ENCODE results near the gene MAP4K3.

DNA sequence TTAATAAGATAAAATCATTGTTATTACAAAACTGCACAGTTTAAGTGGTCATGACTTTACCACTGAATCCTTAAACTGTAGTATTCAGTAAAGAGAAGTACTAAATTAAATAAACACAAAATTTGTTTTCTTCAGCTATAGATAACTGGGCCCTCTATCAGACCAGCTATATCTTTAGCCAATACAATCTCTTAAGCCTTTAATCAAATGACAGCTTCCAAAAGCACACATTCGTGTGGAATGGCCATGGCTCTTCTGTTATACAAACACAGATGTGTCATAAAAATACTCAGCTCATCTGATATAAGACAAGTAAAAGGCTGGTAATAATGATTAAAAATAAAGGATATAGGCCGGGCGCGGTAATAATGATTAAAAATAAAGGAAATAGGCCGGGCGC lies 135.7 kb downstream of the MAP4K3 start:
- TF ChIP-seq, protein P1, sequence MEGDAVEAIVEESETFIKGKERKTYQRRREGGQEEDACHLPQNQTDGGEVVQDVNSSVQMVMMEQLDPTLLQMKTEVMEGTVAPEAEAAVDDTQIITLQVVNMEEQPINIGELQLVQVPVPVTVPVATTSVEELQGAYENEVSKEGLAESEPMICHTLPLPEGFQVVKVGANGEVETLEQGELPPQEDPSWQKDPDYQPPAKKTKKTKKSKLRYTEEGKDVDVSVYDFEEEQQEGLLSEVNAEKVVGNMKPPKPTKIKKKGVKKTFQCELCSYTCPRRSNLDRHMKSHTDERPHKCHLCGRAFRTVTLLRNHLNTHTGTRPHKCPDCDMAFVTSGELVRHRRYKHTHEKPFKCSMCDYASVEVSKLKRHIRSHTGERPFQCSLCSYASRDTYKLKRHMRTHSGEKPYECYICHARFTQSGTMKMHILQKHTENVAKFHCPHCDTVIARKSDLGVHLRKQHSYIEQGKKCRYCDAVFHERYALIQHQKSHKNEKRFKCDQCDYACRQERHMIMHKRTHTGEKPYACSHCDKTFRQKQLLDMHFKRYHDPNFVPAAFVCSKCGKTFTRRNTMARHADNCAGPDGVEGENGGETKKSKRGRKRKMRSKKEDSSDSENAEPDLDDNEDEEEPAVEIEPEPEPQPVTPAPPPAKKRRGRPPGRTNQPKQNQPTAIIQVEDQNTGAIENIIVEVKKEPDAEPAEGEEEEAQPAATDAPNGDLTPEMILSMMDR (conservative IDR thresholded peaks at IDR 0.05; ENCODE audit: low read depth, low read length) = no peak
- TF ChIP-seq POLR2A (IDR thresholded peaks at IDR 0.05; ENCODE audit: low read depth, low read length) (no peak), FOS (IDR thresholded peaks at IDR 0.05; ENCODE audit: low read depth, low read length) (no peak), MAFK (IDR thresholded peaks at IDR 0.05; ENCODE audit: low read depth, low read length) (no peak), RCOR1 (IDR thresholded peaks at IDR 0.05; ENCODE audit: insufficient replicate concordance, low read length) (no peak), MAZ (IDR thresholded peaks at IDR 0.05; ENCODE audit: borderline replicate concordance, low read depth, low read length) (no peak), RFX5 (IDR thresholded peaks at IDR 0.05; ENCODE audit: low read depth, low read length) (no peak), RAD21 (IDR thresholded peaks at IDR 0.05; ENCODE audit: low read length) (no peak), MXI1 (IDR thresholded peaks at IDR 0.05; ENCODE audit: borderline replicate concordance, low read depth, low read length) (no peak), CEBPB (IDR thresholded peaks at IDR 0.05; ENCODE audit: low read depth, low read length) (no peak), USF2 (IDR thresholded peaks at IDR 0.05; ENCODE audit: low read depth, low read length) (no peak), SMC3 (IDR thresholded peaks at IDR 0.05; ENCODE audit: low read depth, low read length) (no peak), CHD1 (IDR thresholded peaks at IDR 0.05; ENCODE audit: low read depth, low read length) (no peak)

Measured in IMR-90 (cell line).